Measurements from ENCODE around the gene HNMT. TPM values are rescaled to one million over a fixed set of nuclear protein-coding genes. Genes with fewer than 3 reads are reported as not detected.

Gene HNMT
- total and polyA plus RNA-seq, 7 donors: 3.5 to 7.3 (median 5.2) TPM

GRCh38 chr2:138032334-138032733, 68.1 kb downstream of the HNMT start:
- TF ChIP-seq CTCF (IDR thresholded peaks at IDR 0.05): no peak
- H3K9me3 ChIP-seq: no peaks in the 10 kb centered on the region
- H3K4me3 ChIP-seq: no peak overlapping the region
- intact Hi-C loops (cut with DNase I): no loop called here
- H3K4me1 ChIP-seq: no peaks in the 10 kb centered on the region
- no peak for ATAC-seq
- no peaks in the 10 kb centered on the region for H3K36me3 ChIP-seq (ENCODE audit: insufficient read depth in 1 of 2, low read depth in 1 of 2)
- WGBS, 3 donors: 82 to 95% (median 88%) methylated on average over 2 of the region's 2 CpGs
- no peak overlapping the region for H3K27ac ChIP-seq
- no peaks in the 10 kb centered on the region for H3K27me3 ChIP-seq (ENCODE audit: insufficient read depth in 3 of 3, low read length in 2 of 3)
- no peak for DNase-seq

DNA sequence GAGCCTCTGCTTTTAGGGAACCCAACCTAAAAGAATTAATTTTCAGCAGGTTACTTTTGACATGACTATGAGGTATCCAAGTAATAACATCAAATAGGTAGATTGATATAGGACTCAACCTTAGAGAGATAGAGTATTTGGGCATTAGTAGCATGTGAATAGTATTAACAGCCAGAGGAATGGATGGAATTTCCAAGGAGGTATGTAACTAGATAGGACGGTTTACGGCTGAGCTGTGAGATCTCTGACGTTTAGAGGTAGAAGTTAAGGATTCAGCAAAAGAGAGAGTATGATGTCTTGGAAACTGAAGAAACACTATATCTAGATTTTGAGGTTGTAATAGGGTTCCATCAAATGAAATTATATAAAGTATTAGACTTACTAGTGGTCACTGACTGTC, 70.3 kb downstream of the HNMT start:
- no peaks in the 10 kb centered on the region for H3K27me3 ChIP-seq (ENCODE audit: insufficient read depth in 3 of 3, low read length in 2 of 3)
- H3K27ac ChIP-seq: no peak overlapping the region
- DNase-seq (no peak), ATAC-seq (no peak)
- H3K4me3 ChIP-seq: no peak overlapping the region
- H3K36me3 ChIP-seq (ENCODE audit: insufficient read depth in 1 of 2, low read depth in 1 of 2): no peaks in the 10 kb centered on the region
- no peaks in the 10 kb centered on the region for H3K4me1 ChIP-seq
- no peaks in the 10 kb centered on the region for H3K9me3 ChIP-seq
- 63 to 74% (median 68%) methylated on average over 3 of the region's 3 CpGs for WGBS, 3 donors
- intact Hi-C loops (cut with DNase I): no loop called here
- no peak for TF ChIP-seq CTCF (IDR thresholded peaks at IDR 0.05)

DNA sequence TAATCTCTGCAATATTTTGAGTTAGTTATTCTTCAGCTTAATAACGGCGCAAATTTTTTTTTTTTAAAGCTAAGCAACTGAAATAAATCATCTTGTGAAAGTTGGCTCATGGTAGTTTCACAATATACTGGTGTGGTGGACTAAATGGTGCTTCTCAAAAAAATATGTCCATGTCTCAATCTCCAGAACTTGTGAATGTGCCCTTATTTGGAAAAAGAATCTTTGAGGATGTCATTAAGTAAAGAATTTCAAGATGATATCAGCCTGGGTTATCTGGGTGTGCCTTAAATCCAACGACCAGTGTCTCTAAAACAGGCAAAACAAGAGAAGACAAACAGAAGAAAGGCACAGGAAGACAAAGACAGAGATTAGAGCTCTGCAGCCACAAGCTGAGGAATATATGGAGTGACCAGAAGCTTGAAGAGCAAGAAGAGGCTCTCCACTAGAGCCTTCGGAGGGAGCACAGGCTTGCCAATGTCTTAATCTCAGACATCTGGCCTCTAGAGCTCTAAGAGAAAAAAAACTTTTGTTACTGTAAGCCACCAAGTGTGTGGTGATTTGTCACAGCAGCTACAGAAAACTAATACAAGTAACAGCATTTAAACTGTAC, 71.4 kb downstream of the HNMT start:
- no peak overlapping the region for H3K27ac ChIP-seq
- no peak for DNase-seq
- intact Hi-C loops (cut with DNase I): no loop called here
- 61 to 63% (median 63%) methylated on average over 4 of the region's 4 CpGs for WGBS, 3 donors
- H3K27me3 ChIP-seq (ENCODE audit: insufficient read depth in 3 of 3, low read length in 2 of 3): no peaks in the 10 kb centered on the region
- no peaks in the 10 kb centered on the region for H3K36me3 ChIP-seq (ENCODE audit: insufficient read depth in 1 of 2, low read depth in 1 of 2)
- no peak for ATAC-seq
- H3K4me1 ChIP-seq: no peaks in the 10 kb centered on the region
- no peak overlapping the region for H3K4me3 ChIP-seq
- TF ChIP-seq CTCF (IDR thresholded peaks at IDR 0.05): no peak
- H3K9me3 ChIP-seq: no peaks in the 10 kb centered on the region

- DNase-seq (no peak), ATAC-seq (no peak)
- Histone ChIP-seq H3K27ac (no peak overlapping the region), H3K27me3 (ENCODE audit: insufficient read depth in 3 of 3, low read length in 2 of 3) (no peaks in the 10 kb centered on the region), H3K4me3 (no peak overlapping the region), H3K9me3 (no peaks in the 10 kb centered on the region), H3K36me3 (ENCODE audit: insufficient read depth in 1 of 2, low read depth in 1 of 2) (no peaks in the 10 kb centered on the region), H3K4me1 (no peaks in the 10 kb centered on the region)
- no peak for TF ChIP-seq CTCF (IDR thresholded peaks at IDR 0.05)
- intact Hi-C loops (cut with DNase I): no loop called here
- 81 to 85% (median 83%) methylated on average over 5 of the region's 5 CpGs for WGBS, 3 donors
Observed at GRCh38 chr2:138036522-138036921, 72.2 kb downstream of the HNMT start.

- DNase-seq (no peak), ATAC-seq (no peak)
- H3K4me3 ChIP-seq: no peak overlapping the region
- no peaks in the 10 kb centered on the region for H3K36me3 ChIP-seq (ENCODE audit: insufficient read depth in 1 of 2, low read depth in 1 of 2)
- no peaks in the 10 kb centered on the region for H3K27me3 ChIP-seq (ENCODE audit: insufficient read depth in 3 of 3, low read length in 2 of 3)
- 80 to 83% (median 81%) methylated on average over 2 of the region's 2 CpGs for WGBS, 3 donors
- no peak overlapping the region for H3K27ac ChIP-seq
- no peaks in the 10 kb centered on the region for H3K4me1 ChIP-seq
- H3K9me3 ChIP-seq: no peaks in the 10 kb centered on the region
- intact Hi-C loops (cut with DNase I): no loop called here
- no peak for TF ChIP-seq CTCF (IDR thresholded peaks at IDR 0.05)
Observed at GRCh38 chr2:138037090-138037489, 72.8 kb downstream of the HNMT start.
